C1 segment of cervical spinal cord (tissue), 14 donors: Measurements from ENCODE around the gene ALG1.

Experiments used
- DNase-seq, 14 donors: peaks; one replicate each; lab custom pipeline; 2025; lab: John Stamatoyannopoulos, UW

ALG1 gene, protein sequence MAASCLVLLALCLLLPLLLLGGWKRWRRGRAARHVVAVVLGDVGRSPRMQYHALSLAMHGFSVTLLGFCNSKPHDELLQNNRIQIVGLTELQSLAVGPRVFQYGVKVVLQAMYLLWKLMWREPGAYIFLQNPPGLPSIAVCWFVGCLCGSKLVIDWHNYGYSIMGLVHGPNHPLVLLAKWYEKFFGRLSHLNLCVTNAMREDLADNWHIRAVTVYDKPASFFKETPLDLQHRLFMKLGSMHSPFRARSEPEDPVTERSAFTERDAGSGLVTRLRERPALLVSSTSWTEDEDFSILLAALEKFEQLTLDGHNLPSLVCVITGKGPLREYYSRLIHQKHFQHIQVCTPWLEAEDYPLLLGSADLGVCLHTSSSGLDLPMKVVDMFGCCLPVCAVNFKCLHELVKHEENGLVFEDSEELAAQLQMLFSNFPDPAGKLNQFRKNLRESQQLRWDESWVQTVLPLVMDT

DNA sequence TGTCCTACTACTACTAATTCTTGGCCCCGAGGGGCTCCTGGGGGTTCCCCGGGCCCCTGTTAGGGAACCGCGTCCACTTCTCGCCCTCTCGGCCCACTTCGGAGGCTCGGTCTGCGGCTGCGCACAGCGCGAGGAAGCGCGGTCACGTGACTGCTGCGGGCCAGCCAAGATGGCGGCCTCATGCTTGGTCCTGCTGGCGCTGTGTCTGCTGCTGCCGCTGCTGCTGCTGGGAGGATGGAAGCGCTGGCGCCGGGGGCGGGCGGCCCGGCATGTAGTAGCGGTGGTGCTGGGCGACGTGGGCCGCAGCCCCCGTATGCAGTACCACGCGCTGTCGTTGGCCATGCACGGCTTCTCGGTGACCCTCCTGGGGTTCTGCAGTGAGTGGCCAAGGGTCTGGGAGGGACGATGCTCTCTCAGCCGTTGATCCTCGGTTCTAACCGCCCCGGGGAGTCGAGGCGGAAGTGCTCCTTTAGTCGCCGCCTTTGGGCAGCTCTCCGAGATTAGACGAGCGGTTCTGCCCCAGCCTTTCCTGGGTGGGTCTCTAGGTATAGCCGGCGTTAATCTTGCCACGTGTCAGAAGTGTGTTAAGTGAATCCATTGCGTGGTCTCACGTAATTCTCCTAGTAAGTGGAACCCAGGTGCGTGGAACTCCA lies at the start of gene ALG1:
TSS of gene ALG1 (plus strand) at position 163 of the 653 bp plus-strand sequence. CDS start at position 170, 7 bp downstream.
- peak; percentile 16 to 92 (median 82) for DNase-seq

DNA sequence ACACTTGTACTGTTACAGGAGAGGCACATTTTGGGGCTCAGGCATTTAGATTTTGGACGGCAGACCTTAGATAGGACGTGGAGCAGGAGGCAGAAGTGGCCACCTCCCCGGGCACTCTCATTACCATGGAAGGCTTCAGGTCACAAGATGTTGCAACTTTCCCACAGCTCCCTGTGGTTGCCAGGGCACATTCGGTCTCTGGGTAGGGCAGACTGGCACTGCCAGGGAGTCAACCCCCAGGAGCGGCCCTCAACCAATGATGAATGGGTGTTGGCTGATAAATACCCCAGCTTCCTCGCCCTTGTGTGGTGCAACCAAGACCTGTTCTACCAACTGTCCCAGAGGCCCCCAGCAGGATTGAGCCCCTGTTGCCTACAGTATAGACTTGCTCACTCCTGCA lies 49.1 kb upstream of the ALG1 start:
- DNase-seq = peak in 1 of 14 donors; percentile 14

DNA sequence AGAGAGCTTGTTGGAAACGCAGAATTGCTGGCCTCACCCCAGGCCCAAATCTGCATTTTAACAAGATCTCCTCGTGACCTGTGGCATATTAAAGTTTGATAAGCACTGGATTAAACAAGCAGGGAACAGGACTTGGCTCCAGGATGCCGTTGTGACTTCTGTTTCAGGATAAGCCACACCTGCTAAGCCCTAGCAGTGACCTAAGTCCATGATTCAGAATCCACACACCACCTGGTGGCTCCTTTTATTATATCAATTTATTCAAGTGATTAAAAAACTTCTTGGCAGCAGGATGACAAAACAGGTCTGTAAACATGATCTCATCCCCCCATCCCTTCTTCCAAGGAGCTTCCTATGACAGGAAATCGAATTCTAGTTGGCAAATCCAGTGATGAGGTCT lies 47.0 kb upstream of the ALG1 start:
- DNase-seq = no peak

- peak in 8 of 14 donors; percentile 22 to 57 (median 40) for DNase-seq
Measured at GRCh38 chr16:5025171-5025632, 46.4 kb upstream of the ALG1 start.

DNA sequence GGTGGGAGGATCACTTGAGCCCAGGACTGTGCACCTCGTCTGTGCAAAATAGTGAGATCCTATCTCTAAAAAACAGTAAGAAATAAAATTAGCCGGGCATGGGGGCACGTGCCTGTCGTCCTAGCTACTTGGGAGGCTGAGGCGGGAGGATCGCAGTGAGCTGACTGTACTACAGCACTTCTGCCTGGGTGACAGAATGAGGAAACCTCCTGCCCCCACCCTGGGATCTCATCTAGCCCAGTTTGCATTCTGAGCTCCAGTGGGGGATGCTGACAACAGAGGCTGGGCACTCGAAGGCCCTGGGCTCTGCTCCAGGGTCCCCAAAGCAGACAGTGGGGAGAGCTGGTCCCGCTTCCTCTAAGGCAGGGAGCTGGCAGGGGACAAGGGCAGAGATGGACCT lies 45.0 kb upstream of the ALG1 start:
- DNase-seq = no peak

GRCh38 chr16:5027086-5027485 lies 44.6 kb upstream of the ALG1 start:
- DNase-seq = no peak

GRCh38 chr16:5027575-5028235 lies 43.9 kb upstream of the ALG1 start:
- DNase-seq = no peak

DNA sequence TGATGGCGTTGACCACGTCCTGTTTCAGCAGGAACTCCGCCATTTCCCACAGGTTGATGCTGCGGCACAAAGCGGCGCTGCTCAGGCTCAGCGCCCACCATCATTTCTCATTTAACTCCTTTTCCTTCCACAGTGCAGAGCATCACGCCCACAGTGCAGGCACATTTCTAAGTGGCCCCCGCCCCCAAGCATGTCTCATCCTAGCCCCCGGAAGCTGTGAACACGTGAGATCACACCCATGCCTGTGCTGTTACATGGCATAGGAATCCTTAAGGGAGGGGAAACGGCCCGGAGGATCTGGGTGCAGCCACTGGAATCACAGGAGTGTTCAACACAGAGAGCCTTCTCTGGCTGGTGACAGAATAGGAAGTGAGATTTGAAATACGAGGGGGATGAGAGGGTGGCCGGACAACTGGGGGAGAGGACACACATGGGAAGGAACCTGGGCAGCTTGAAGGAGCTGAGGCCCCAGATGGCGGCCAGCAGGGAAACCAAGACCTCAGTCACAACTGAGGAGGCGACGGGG lies 42.6 kb upstream of the ALG1 start:
- DNase-seq = no peak

GRCh38 chr16:5030251-5030870 lies 41.3 kb upstream of the ALG1 start:
- no peak for DNase-seq

DNA sequence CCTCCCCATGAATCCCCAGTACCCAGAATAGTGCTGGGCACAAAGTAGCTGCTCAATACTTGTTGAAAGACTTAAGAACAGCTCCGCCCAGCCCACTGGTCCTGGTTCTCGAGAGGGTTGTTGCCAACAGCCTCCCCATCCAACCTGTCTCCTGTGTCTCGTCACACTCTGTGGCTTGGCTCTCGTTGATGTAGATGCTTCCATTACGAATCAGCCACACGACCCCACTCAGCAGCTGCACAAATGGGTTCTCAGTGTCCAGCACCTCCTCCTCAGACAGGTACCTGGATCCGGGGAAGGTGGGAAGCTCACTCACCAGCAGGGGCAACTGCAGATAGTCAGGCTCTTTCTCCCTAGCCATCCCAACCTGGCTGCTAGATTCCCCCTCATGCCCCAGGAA lies 40.0 kb upstream of the ALG1 start:
- DNase-seq = no peak

GRCh38 chr16:5032748-5033167 lies 38.9 kb upstream of the ALG1 start:
- no peak for DNase-seq

DNA sequence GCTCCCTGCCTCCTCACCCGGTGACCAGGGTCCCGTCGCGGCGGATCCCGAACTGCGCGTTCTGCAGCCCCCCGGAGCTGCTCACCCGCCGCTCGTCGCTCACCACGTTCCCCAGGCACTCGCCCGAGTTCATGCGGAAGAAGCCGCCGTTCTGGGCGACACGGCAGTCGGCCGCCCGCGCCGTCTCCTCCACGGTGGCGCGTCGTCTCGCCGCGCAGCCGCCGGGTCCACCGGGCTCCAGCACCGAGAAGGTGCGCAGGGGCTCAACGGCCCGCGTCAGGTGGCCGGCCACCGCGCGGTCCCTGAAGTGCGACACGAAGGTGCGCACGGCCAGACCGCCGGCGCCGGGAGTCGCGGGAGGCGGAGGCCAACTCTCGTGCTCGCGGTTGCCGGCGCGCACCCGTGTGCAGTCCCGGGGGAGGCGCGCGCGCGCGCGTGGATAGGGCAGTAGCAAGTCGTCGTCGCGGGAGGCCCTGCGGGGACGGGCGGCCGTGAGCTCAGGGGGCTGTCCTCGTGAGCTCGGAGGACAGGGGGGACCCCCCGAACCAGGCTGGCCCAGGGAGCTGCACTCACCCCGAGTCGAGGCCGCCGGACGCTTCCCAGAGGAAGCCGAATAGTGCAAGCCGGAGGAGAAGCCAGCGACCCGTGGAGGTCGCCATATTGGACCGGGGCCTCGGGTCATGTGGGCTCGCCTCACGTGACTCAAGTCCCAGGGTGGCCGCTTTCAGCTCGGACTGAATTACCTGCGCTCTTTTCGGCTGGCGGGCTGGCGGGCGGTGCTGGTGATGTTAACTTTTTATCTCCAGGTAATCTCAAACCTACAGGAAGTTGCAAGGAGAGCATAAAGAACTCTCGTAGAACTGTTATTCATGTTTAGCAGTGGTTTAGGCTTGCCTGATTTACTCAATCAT lies 38.1 kb upstream of the ALG1 start, which contains the start of gene NAGPA:
TSS of gene NAGPA (minus strand) at position 680 of the 911 bp plus-strand sequence. CDS start at position 659, 21 bp downstream.
- DNase-seq = peak; percentile 42 to 87 (median 78)

DNA sequence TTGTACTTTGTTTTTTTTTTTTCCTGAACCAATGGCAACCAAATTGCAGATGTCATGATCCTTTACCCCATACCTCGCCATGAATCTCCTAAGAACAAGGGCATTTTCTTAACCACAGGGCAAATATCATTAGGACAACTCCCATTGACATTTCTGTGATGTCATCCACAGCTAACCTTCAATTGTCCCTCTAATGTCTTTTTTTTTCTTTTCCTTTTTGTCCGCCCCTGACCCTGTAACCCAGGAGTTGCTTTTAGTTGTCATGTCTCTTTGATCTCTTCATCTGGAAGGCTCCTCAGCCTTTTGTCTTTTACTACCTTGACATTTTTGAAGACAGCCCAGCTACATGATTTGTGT lies 37.5 kb upstream of the ALG1 start:
- DNase-seq = no peak

- no peak for DNase-seq
Measured at GRCh38 chr16:5035909-5036227, 35.8 kb upstream of the ALG1 start.

GRCh38 chr16:5036228-5037156 lies 35.2 kb upstream of the ALG1 start:
- DNase-seq = no peak

DNA sequence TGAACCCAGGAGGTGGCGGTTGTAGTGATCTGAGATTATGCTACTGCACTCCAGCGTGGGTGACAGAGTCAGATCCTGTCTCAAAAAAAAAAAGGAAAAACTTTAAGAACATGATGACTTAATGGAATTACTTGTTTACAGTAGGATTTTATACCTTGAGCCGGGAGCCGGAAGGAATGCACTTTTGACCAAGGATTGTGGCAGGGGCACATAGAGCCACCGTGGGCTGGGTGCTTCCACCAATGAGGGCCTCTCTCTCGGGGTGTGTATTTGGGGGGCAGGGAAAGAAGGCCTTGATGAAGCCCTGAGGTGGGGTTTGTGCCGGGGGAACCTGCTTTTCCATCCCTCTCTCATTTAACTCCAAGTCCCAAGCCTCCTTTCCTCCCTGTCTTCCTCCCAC lies 31.2 kb upstream of the ALG1 start:
- no peak for DNase-seq

- DNase-seq = no peak
Measured at GRCh38 chr16:5041600-5042133, 30.0 kb upstream of the ALG1 start.

GRCh38 chr16:5042574-5043171 lies 29.0 kb upstream of the ALG1 start:
- no peak for DNase-seq
